ENCODE measurements around the gene AQP12B.

DNA sequence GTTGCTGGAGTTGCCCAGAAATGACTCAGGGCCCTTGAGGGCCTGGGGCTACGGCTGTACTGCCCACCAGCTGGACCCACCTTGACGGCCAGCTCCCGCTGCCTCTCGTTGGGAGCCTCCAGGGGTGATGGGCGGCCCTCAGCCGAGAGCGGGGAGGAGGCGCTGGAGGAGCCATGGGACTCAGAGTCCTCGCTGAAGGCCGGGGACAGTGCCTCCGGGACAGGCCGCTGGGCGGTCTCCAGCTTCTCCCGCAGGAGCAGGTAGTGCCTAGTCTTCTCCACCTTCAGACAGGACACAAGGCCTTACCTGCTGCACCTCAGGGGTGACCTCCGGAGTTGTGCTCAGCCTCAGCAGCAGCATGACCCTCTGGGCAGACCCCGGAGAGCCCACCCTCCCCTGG lies 39.7 kb upstream of the AQP12B start:
- TF ChIP-seq CTCF (IDR thresholded peaks at IDR 0.05) (no peak), POLR2A (IDR thresholded peaks at IDR 0.05) (no peak)

Measured in testis (tissue), 2 donors.